NCI-H2107 (cell line): Measurements from ENCODE around the gene CELF1.
A peak's percentile ranks its signal among the peaks of the same experiment; 100 is the strongest.

ENCODE experiments used
- DNase-seq: peaks from one replicate; lab custom pipeline; 2025; lab: John Stamatoyannopoulos, UW

The CELF1 gene

DNA sequence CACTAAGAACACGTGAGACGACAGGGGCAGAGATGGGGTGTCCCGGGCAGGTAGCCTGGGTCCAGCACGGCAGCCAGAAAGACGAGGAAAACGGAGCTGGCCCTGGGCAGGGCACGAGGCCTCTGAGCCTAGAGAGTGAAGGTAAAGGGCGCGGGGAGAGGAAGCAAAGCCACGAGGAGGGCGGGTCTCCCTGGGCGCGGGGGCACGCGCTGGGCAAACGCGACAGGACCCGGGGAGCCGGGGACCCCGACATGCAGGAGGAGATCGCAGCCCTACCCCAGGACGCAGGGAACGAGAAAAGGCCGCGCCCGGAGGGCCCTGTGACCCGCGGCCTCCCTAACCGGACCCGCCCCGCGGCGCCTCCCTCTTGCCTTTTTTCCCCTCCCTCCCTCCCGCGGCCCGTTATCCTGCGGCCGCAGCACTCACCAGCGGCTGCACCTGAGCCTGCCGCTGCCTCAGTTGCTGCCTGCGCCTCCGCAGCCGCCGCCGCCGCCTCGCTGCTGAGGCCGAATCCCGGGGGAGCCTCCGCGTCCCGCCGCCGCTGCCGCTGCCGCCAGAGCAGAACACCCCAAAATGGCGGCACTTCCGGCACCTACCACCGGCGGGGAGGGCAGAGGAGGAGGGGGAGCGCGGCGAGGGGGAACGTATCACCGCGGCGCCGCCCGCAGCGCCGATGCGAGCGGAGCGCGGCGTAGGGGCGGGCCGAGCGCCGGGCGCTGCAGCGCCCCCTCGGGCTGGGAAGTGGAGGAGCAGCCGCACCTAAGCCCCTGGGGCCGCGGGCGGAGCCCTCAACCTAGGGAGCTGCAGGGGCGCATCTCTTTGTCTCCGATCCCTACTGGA, at the start of gene CELF1:
Gene CELF1 (minus strand): TSS at position 567 of the 840 bp plus-strand sequence. CDS start 53,609 bp downstream, outside the sequence.
- DNase-seq = peak; percentile 80

DNA sequence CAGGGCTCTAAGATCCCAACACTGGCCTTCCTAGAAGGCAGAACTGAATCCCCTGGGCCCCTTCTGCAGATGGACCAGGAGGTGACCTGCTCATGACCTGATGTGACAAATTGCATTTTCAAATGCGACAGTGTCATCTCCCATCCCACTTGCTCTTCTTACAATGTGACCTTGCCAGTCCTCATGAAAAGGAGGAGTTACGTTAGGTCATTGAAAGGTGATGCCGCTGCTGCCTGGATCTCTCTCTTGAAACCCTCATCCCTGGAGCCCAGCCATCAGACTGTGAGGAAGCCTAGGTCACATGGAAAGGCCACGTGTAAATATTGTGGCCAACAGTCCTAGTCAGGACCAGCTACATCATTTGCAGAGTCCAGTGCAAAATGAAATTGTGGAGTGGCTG, 47.0 kb upstream of the CELF1 start:
- no peak for DNase-seq

DNA sequence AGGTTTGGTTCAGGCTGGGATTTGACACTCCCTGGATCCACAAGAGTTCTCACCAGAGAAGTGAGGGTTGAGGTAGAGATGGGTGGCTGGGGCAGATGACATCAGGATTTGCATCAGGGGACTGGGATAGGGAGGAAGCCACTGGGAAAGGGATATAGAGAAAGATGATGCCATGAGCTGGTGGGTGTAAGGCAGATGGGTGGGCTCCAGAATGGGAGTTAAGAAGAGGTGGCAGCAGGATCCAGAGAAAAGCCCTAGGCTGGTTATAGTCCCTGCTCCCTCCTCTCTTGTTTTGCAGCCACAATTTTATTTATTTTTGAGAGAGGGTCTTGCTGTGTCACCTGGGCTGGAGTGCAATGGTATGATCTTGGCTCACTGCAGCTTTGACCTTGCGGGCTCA, 43.0 kb upstream of the CELF1 start:
- no peak for DNase-seq

DNA sequence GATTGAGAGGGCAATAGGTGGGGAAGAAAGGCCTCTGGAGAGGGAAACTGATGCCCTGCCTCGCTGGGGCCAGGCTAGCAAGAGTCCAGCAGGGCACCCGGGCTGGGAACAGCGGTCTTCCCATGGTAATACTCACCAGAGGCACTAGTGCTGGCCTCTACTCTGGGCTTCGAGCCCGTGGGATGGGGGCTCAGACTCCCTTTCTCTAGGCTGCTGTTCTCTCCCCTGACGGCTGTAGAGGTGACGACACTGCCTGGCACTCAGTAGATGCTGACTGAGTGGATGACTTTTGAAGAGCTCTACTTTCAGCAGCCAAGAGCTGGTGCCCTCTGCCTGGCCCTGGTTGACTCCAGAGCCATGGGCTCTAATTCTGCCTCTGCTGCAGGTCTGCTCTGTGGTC, 42.1 kb upstream of the CELF1 start:
- DNase-seq = no peak

DNA sequence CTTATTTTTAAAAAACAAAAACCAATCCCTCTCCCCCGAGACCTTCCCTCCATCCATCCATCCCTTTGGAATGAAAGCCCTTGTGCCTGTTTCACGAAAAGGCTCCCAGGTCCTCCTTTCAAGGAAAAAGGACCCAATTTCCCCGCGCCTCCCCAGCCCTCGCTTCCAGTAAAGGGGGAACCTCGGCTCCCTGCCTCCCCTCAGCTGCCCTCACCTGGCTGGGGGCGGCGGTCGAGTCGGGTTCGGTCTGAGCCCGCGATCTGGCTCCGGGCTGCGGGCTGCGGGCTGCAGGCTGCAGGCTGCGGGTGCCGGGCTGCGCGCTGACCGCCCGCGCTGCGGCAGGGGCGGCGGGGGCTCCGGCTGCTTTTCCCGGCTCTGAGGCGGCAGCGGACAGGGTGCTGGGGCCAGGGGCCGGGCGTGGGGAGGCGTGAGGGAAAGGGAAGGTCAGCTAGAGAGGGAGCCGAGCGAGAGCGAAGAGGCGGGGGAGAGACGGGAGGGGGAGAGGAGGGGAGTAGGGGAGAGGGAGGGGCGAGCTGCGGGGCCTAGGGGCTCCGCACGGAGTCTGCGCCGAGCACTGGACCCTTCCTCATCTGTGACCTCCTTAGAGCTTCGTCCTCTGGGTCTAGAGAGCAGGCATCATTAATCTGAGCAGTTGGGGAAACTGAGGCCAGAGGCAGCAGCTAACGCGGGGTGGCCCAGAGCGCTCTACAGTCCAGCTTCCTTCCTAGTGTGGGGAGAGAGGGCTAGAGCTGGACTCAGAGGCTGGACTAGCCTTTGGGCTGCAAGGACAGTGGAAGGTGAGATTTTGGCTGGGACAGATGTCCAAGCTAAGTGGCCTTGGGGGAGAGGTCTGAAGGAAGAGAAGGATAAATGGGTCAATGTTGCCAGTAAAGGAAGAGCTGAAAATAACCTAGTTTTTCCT, 41.3 kb upstream of the CELF1 start, which contains the start of gene C1QTNF4:
Gene C1QTNF4 (minus strand): TSS at position 478 of the 922 bp plus-strand sequence. CDS start 3,601 bp downstream, outside the sequence.
- no peak for DNase-seq

DNA sequence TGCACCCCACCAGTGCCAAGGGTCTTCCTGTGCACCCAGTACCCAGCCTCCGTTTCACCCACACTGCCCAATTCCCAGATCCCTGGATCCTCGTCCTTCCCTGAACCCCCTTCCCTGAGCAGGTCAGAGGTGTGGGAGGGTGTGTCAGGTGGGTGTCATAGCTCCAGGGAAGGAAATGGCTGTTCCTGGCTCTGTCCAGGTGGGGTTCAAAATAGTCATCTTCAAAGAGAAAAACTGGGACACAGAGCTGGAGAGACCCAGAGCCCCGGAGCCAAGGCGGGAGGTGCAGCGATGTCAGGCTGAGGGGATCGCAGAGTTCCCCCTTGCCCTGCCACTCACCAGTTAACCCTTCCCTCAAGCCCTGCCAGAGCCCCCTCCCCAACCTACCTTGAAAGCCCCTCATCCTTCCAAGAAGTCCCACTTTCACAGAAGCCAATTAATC, 40.6 kb upstream of the CELF1 start:
- no peak for DNase-seq

DNA sequence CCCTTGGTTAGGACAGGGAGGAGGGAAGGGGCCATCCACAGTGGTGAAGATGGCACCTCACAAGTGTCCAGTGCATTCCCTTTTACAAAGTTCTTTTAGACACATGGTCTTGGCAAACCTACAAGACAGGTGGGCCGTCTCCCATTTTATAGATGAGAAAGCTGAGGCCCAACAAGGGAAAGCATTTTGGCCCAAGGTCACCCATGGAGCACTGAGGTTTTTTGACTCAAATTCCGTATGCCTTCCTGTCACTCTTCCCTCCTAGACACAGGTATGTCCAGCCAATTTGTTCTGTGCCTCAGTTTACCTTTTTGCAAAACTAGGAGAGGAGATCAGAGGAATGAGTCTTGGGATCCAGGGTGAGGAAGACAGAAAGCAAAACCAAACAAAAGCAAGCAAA, 40.0 kb upstream of the CELF1 start:
- DNase-seq = no peak

DNA sequence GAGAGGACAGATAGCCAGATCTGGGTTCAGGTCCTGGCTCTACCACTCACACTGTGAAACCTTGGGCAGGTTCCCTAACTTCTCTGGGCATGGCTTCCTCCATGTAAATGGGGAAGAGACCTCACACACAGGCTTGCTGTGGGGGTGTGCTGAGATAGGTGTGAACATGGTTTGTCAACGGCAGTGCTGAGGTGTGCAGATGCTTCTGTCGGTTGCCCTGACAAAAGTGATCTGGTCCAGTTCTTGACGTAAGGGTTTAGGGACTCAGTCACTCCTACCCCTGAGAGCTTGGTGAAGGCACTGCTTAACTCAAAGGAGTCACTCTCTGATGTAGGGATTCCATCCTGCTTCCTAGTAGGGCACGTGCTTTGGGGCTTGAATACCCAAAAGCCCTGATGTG, 39.3 kb upstream of the CELF1 start:
- DNase-seq = no peak

DNA sequence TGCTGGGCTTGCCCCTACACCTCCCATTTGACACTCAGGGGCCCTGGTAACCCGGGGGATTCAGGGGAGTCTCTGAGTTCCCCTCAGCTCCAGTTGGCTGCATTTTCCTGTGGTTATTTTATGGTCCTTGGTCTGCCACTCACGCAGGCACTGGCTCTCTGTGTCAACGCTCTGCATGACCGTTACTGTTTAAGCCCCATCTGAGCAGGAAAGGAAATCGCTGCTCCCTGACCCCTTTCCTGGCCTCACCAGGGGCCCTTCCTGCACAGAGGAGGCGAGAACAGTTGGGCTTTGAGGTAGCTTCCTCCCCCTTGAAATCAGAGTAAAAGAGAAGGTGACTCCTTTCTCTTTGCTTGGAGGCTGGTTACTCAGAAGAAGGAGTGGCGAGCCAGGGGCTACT, 38.8 kb upstream of the CELF1 start:
- DNase-seq = no peak

DNA sequence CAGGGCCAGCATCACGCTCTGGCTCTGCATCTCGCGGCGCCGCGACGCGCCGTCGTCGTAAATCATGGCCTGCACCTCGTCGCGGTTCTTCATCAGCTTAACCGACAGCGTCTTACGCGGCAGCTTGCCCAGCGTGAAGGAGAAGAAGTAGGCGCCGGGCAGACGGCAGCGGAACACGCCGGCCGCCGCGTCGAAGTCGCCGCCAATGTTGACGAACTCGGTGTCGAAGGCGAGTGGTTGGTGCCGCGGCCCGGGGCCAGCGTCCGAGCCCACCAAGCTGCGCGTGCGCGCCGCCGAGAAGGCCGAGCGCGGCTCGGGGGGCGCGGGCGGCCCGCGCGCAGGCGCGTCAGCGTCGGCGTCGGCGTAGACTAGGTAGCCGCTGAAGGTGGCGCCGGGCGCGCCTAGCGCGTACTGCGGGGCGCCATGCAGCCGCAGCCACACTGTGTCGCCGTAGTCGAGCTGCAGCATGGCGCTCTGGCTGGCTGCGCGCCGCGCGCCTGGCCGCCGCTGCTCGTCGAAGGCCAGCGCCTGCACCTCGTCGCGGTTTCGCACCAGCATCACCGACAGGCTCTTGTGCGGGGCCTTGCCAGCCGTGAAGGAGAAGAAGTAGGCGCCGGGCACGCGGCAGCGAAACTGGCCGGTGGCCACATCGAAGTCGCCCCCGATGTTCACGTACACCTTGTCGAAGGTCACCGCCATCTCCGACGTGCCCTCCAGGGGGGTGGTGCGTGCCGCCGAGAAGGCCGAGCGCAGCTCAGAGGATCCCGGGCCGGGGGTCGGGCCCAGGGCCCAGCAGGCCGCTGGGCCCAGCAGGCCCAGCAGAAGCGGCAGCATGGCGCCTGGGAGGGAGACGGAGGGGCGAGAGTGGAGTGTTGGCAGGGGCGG, 37.3 kb upstream of the CELF1 start:
- no peak for DNase-seq

DNA sequence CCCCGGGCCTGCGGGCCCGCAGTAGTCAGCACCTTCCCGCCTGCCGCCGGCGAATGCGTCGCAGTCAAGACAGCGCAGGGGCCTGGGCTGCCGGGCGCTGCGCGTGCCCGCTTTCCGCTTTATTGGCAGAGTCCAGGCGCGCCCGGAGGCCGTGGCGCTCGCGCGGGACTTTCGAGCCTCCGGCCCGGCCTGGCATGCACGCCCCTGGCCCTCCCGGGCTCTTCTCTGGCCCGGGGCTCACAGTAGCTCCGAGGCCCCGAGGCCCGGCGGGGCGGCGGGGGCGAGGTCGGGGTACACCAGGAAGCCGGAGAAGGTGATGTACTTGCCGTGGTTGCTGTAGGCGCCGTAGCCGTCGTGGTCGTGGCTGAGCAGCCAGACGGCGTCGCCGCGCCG, 36.6 kb upstream of the CELF1 start:
- no peak for DNase-seq

DNA sequence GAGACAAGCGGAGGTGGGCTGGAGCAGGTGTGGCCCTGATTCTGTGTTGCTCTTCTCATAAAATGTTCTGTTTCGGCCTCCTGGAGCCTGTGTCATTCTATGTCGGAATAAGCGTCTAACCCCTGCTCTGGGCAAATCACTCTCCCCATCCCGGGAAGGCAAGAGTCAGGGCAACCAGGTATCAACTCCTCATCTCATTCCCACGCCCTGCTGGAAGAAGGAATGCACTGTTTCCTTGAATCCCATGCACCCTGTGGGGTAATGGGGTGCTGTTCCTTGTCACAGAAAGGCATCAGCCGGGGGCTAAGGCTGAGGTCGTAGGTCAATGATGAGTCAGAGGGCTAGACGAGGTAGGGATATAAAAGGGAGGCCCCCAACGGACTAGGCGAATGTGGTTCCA, 36.2 kb upstream of the CELF1 start:
- DNase-seq = no peak

DNA sequence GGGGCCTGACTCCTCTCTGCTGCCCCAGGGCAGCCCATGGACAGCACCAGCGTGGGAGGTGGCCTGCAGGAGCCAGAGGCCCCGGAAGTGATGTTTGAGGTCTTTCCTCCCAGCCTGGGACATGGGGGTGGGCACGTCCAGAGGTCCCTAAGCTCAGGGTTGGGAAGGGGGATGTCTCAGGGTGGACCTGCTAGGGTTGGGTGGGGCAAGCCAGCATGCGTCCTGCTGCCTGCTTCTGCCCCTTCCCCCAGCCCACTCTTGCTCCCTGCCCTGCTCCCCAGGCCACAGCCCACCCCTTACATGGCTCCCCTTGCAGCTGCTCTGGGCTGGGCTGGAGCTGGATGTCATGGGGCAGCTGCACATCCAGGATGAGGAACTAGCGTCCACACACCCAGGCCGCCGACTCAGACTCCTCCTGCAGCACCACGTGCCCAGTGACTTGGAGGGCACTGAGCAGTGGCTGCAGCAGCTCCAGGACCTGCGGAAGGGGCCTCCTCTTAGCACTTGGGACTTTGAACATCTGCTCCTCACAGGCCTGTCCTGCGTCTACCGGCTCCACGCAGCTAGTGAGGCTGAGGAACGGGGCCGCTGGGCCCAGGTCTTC, 34.9 kb upstream of the CELF1 start:
- DNase-seq = no peak

DNA sequence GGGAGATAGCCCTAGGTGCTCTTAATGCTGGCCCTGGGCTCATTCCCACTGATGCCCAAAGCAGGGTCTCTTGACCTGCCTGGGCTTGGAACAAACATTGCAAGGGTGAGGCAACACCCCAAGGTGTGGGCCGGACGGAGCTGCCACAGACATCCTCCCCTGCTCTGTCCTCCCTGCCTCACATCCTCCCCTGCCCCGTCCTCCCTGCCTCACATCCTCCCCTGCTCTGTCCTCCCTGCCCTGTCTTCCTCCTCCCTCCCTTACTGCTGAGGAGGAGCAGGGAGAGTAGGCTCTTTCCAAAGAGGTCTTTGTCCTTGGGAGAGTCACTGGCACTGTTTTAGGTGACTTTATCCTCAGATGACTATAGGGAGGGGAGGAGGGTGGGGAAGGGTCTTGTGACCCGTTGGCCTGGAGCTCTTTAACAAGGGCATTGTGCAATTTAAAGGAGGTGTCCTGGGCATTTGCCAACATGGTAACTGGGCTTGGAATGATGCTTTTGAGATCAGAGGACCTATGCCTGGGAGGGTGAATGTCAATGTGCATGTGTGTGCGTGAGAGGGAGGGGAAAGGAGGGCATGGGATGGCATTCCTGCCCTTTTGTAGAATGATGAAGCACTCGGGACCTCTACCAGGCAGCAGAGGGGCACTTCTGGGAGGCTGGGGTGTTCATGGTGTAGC, 34.2 kb upstream of the CELF1 start:
- no peak for DNase-seq

DNA sequence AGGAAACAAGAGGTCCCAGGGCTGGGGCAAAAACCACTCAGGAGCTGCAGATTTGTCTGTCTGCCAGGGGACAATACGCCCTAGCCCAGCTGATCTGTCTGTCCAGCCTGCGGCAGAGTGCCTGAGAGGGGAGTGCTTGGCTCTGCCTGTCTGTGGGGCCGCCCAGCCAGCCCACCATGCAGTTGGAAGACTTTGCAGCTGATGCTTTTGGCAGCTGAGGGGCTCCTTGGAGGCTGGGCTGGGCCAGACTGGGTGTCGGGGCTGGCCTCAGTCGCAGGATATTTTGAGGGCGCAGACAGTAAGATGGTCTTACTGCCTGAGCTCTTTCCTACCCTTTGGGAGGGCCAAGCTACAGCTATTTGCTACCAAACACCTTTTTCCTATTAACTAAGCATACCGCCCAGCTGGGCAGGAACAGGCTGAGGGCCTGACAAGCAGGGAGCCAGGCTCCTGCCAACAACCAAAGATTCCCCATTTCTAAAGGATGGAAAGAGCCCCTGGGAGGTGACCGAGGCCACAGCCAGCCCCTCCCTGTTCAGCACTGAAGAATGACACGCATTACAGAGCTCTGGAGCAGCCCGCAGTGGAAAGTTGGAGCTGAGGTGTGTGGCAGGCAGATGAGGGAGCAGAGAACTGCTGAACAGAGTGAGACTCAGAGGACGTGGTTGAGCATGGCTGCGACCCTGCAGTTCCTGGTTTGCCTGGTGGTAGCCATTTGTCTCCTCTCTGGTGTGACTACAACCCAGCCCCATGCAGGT, 33.3 kb upstream of the CELF1 start, which contains the start of gene FAM180B:
Gene FAM180B (plus strand): TSS at position 581 of the 758 bp plus-strand sequence. CDS start 91 bp downstream, at position 672.
- no peak for DNase-seq

DNA sequence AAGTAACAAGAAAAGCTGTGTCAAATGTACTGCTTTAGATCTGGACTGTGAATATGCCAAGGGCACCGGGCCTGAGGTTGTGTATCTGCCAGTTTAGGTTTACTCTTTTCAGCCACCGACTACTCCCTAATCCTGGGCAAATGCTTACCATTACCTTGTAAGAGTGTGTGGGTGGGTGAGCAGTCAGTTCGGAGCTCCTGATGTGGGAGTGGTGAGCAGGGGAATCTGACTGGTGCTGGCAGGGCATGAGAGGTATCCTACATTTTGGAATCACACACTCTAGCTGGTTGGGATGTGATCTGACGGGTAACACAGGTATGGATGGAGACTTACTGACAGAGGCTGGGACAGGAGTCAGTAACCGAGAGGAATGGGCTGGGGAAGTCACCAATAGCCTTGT, 30.9 kb upstream of the CELF1 start:
- DNase-seq = no peak

DNA sequence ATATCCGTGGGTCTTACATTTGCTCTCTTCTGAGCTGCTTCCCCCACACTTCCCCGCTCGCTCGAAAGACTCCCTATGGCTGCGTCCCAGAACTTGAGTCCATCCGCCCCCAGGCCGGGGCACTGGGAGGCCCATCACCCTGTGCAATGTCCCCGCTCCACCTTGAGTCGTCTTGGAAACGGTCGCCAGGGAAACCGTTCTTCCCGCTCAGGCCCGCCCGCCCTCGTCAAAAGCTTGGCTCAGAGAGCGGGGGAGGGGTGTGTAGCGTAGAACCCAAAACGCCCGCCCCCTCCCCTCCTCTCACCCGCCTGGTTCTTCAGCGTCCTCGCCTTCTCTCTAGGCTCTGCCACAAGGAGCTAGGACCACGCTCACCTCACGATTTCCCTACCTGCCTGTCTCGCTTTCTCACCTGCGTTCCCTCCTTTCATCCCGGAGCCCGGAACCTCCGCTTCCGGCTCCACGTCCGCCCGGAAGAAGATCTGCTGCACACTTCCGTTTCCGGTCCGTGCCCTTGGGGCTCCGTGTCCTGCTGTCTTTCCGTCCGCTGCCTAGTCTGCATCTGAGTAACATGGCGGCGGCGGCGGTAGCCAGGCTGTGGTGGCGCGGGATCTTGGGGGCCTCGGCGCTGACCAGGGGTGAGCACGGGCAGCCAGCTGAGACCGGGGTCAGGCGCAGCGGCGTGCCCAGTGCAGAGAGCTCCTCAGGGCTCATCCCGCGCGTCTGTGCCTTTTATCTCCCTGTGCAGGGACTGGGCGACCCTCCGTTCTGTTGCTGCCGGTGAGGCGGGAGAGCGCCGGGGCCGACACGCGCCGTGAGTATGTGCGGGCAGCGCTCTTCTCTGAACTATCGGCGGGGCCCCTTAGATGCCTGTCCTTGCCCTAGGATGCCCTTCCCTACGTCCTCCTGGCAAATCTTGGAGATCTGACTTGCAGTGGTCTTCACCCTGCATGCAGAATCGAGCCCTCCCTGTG, 25.9 kb upstream of the CELF1 start, which contains the start of the genes KBTBD4 and NDUFS3:
Gene KBTBD4 (minus strand): TSS at position 447 of the 971 bp plus-strand sequence. CDS start 19 bp downstream, at position 428.
Gene NDUFS3 (plus strand): TSS at position 551 of the 971 bp plus-strand sequence. CDS start 18 bp downstream, at position 569.
- DNase-seq = peak; percentile 84

DNA sequence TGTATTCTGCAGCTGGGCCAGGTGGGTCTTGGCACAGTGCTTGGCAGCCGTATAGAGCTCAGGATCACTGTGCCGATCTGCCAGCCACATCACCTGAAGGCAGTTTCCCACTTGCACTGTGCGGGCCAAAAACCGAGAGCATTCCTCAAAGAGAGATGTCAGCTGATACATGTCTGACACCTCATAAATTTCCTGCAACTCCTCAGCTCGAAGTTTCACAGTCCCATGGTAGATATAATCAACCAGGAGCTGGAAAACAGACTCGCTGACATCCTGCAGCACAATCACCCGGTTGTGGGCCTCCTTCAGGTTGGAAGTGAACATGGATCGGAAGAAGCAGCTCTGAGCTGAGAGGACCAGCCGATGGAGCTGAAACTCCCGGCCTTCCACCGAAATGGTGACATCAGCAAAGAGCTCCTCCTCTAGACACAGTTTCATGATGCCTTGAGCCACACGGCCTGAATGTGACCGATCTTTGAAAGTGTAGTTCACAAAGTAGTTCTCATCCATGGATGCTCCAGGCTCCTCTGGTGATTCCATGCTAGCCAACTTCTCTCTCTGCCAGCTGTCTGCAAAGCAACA, 24.6 kb upstream of the CELF1 start:
- DNase-seq = no peak
